ENCODE results near the gene RNU6-1. TPM values are rescaled to one million over a fixed set of nuclear protein-coding genes. Genes with fewer than 3 reads are reported as not detected.
A peak's percentile ranks its signal among the peaks of the same experiment; 100 is the strongest.

The RNU6-1 gene
- total RNA-seq (not detected), polyA plus RNA-seq (not detected)
- long read RNA-seq, donor 1, result 0 reads
- long read RNA-seq, donor 2, result 0 reads

GRCh38 chr15:67839929-67840748 lies at the start of gene RNU6-1:
Gene RNU6-1 (minus strand): TSS chr15:67840045.
- H3K4me3 ChIP-seq, result peak within 1 kb of the TSS; percentile 60 to 90 (median 75)
- peaks cover 5 to 84% (median 46%) of the 10 kb centered on the region in 6 donors for H3K4me1 ChIP-seq
- peak within 1 kb of the TSS; percentile 90 to 99 (median 98) for H3K27ac ChIP-seq
- 0 to 1% (median 0%) methylated on average over 40 to 62 of the region's 62 CpGs for WGBS, 5 donors
- H3K9me3 ChIP-seq, result no peaks in the 10 kb centered on the region
- peak; percentile 98 for DNase-seq
- intact Hi-C loops (cut with DNase I; ENCODE audit: low total_unique reads), result loop anchor here (5.0 kb wide), 1 partner anchor 318 kb away; the partner anchor contains the start of gene C15orf61
- H3K27me3 ChIP-seq (replicated peaks in 1 of 7), result peaks cover 0 to 21% (median 11%) of the 10 kb centered on the region in 7 donors
- TF ChIP-seq CTCF (IDR thresholded peaks at IDR 0.05 in 8 of 11, conservative IDR thresholded peaks at IDR 0.05 in 3 of 11), result peak in 1 of 11 experiments; percentile 8
- TF ChIP-seq POLR2A (IDR thresholded peaks at IDR 0.05), result peak in 2 of 3 donors; percentile 82
- peak; percentile 94 to 98 (median 98) for TF ChIP-seq POLR2AphosphoS5 (IDR thresholded peaks at IDR 0.05)
- H3K36me3 ChIP-seq, result no peaks in the 10 kb centered on the region

GRCh38 chr15:67887776-67888175 lies 47.9 kb upstream of the RNU6-1 start:
- intact Hi-C loops (cut with DNase I; ENCODE audit: low total_unique reads), result no loop called here
- H3K9me3 ChIP-seq, result peaks cover 0 to 9% (median 3%) of the 10 kb centered on the region in 8 donors
- H3K27me3 ChIP-seq (replicated peaks in 1 of 7), result peaks cover 0 to 18% (median 0%) of the 10 kb centered on the region in 7 donors
- H3K4me1 ChIP-seq, result peaks cover 7 to 30% (median 24%) of the 10 kb centered on the region in 6 donors
- TF ChIP-seq POLR2AphosphoS5 (IDR thresholded peaks at IDR 0.05) (no peak), CTCF (IDR thresholded peaks at IDR 0.05 in 8 of 11, conservative IDR thresholded peaks at IDR 0.05 in 3 of 11) (no peak), POLR2A (IDR thresholded peaks at IDR 0.05) (no peak)
- WGBS, 5 donors, result 68 to 78% (median 74%) methylated on average over 2 of the region's 2 CpGs
- no peaks in the 10 kb centered on the region for H3K36me3 ChIP-seq
- no peak overlapping the region for H3K27ac ChIP-seq
- DNase-seq, result no peak
- no peak overlapping the region for H3K4me3 ChIP-seq

GRCh38 chr15:67885861-67886260 lies 46.0 kb upstream of the RNU6-1 start:
- Histone ChIP-seq H3K4me3 (no peak overlapping the region), H3K36me3 (no peaks in the 10 kb centered on the region), H3K9me3 (peaks cover 0 to 8% (median 3%) of the 10 kb centered on the region in 8 donors), H3K27ac (no peak overlapping the region), H3K27me3 (replicated peaks in 1 of 7) (peaks cover 0 to 18% (median 0%) of the 10 kb centered on the region in 7 donors), H3K4me1 (peaks cover 7 to 49% (median 35%) of the 10 kb centered on the region in 6 donors)
- intact Hi-C loops (cut with DNase I; ENCODE audit: low total_unique reads), result no loop called here
- no peak for TF ChIP-seq POLR2A (IDR thresholded peaks at IDR 0.05)
- TF ChIP-seq CTCF (IDR thresholded peaks at IDR 0.05 in 8 of 11, conservative IDR thresholded peaks at IDR 0.05 in 3 of 11), result no peak
- TF ChIP-seq POLR2AphosphoS5 (IDR thresholded peaks at IDR 0.05), result no peak
- no peak for DNase-seq

GRCh38 chr15:67885175-67885523 lies 45.3 kb upstream of the RNU6-1 start:
- TF ChIP-seq POLR2A (IDR thresholded peaks at IDR 0.05) (no peak), CTCF (IDR thresholded peaks at IDR 0.05 in 8 of 11, conservative IDR thresholded peaks at IDR 0.05 in 3 of 11) (no peak), POLR2AphosphoS5 (IDR thresholded peaks at IDR 0.05) (no peak)
- H3K27ac ChIP-seq, result peak overlapping the region in 6 of 8 donors; percentile 30 to 81 (median 72)
- H3K4me1 ChIP-seq, result peaks cover 10 to 56% (median 41%) of the 10 kb centered on the region in 6 donors
- intact Hi-C loops (cut with DNase I; ENCODE audit: low total_unique reads), result no loop called here
- peaks cover 0 to 1% (median 0%) of the 10 kb centered on the region in 8 donors for H3K9me3 ChIP-seq
- H3K27me3 ChIP-seq (replicated peaks in 1 of 7), result peaks cover 0 to 18% (median 0%) of the 10 kb centered on the region in 7 donors
- peak overlapping the region in 6 of 8 donors; percentile 29 to 74 (median 45) for H3K4me3 ChIP-seq
- 63 to 79% (median 70%) methylated on average over 7 of the region's 7 CpGs for WGBS, 5 donors
- no peaks in the 10 kb centered on the region for H3K36me3 ChIP-seq
- no peak for DNase-seq
